ENCODE measurements around the gene PCSK4.
A peak's percentile ranks its signal among the peaks of the same experiment; 100 is the strongest.

The PCSK4 gene

DNA sequence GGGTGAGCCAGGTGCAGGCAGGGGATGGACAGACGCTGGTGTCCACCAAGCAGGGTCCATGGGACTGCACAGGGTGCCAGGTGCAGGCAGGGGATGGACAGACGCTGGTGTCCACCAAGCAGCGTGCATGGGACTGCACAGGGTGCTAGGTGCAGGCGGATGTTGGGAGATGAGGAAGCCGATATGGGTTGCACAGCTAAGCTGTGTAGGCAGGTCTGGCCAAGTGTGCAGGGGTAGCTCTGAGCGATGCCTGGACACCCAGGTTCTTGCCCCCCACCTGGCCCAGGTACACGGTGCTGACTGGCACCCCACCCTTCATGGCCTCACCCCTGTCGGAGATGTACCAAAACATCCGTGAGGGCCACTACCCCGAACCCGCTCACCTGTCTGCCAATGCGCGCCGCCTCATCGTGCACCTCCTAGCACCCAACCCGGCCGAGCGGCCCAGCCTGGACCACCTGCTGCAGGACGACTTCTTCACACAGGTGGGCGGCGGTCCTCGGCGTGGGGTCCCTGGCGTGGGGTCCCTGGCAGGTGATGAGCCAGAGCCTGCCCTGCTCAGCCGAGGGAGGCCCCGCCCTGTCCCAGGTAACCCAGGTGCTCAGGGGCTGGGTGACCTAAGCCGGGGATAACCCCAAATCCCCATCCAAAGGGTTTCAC, 37.6 kb upstream of the PCSK4 start:
- Histone ChIP-seq H3K9ac (ENCODE audit: low read length) (no peak overlapping the region), H3K4me1 (ENCODE audit: insufficient read depth, low read length) (no peaks in the 10 kb centered on the region), H3K36me3 (ENCODE audit: insufficient read depth, low read length) (no peaks in the 10 kb centered on the region), H3K27me3 (ENCODE audit: control insufficient read depth in 1 of 2, insufficient read depth in 2 of 2, low read length in 2 of 2) (peaks cover 20 to 55% of the 10 kb centered on the region in 2 donors), H3K4me3 (ENCODE audit: low read depth in 1 of 2, low read length in 2 of 2) (no peak overlapping the region), H3K27ac (ENCODE audit: low read depth, low read length) (no peak overlapping the region), H3K9me3 (ENCODE audit: low read length) (no peaks in the 10 kb centered on the region)

DNA sequence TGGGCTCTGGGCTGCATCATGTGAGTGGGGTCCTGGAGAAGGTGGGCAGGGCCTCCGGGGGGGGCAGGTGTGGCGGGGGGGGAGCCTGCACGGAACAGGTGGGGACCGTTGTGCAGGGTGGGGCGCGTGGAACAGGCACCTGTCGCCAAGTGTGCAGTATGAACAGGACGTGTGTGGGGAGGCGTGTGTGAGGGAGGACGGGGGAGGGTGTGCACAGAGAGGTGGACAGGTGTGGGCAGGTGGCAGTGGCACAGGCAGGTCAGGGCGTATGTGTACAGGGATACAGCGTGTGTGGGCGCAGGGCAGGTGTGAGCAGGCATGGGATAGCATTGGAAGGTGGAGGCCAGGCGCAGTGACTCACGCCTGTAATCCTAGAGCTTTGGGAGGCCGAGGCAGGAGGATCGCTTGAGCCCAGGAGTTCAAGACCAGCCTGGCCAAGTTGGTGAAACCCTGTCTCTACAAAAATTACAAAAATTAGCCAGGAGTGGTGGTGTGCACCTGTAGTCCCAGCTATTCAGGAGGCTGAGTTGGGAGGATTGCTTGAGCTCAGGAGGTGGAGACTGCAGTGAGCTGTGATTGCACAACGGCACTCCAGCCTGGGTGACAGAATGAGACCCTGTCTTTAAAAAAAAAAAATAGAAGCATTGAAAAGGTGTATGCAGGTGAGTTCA, 37.0 kb upstream of the PCSK4 start:
- Histone ChIP-seq H3K4me1 (ENCODE audit: insufficient read depth, low read length) (no peaks in the 10 kb centered on the region), H3K4me3 (ENCODE audit: low read depth in 1 of 2, low read length in 2 of 2) (no peak overlapping the region), H3K9me3 (ENCODE audit: low read length) (no peaks in the 10 kb centered on the region), H3K27me3 (ENCODE audit: control insufficient read depth in 1 of 2, insufficient read depth in 2 of 2, low read length in 2 of 2) (peaks cover 20 to 55% of the 10 kb centered on the region in 2 donors), H3K27ac (ENCODE audit: low read depth, low read length) (no peak overlapping the region), H3K36me3 (ENCODE audit: insufficient read depth, low read length) (no peaks in the 10 kb centered on the region), H3K9ac (ENCODE audit: low read length) (no peak overlapping the region)

- no peak overlapping the region for H3K9ac ChIP-seq (ENCODE audit: low read length)
- H3K9me3 ChIP-seq (ENCODE audit: low read length): no peaks in the 10 kb centered on the region
- H3K4me1 ChIP-seq (ENCODE audit: insufficient read depth, low read length): peaks cover 3% of the 10 kb centered on the region
- no peak overlapping the region for H3K4me3 ChIP-seq (ENCODE audit: low read depth in 1 of 2, low read length in 2 of 2)
- H3K27ac ChIP-seq (ENCODE audit: low read depth, low read length): no peak overlapping the region
- peaks cover 20 to 52% of the 10 kb centered on the region in 2 donors for H3K27me3 ChIP-seq (ENCODE audit: control insufficient read depth in 1 of 2, insufficient read depth in 2 of 2, low read length in 2 of 2)
- H3K36me3 ChIP-seq (ENCODE audit: insufficient read depth, low read length): no peaks in the 10 kb centered on the region
These were observed 36.1 kb upstream of the PCSK4 start for GRCh38 chr19:1526066-1526778.

GRCh38 chr19:1525343-1525742, 35.2 kb upstream of the PCSK4 start:
- H3K4me1 ChIP-seq (ENCODE audit: insufficient read depth, low read length): peaks cover 3% of the 10 kb centered on the region
- H3K9me3 ChIP-seq (ENCODE audit: low read length): no peaks in the 10 kb centered on the region
- H3K9ac ChIP-seq (ENCODE audit: low read length): no peak overlapping the region
- no peak overlapping the region for H3K4me3 ChIP-seq (ENCODE audit: low read depth in 1 of 2, low read length in 2 of 2)
- H3K27ac ChIP-seq (ENCODE audit: low read depth, low read length): no peak overlapping the region
- H3K27me3 ChIP-seq (ENCODE audit: control insufficient read depth in 1 of 2, insufficient read depth in 2 of 2, low read length in 2 of 2): peaks cover 20 to 52% of the 10 kb centered on the region in 2 donors
- no peaks in the 10 kb centered on the region for H3K36me3 ChIP-seq (ENCODE audit: insufficient read depth, low read length)

DNA sequence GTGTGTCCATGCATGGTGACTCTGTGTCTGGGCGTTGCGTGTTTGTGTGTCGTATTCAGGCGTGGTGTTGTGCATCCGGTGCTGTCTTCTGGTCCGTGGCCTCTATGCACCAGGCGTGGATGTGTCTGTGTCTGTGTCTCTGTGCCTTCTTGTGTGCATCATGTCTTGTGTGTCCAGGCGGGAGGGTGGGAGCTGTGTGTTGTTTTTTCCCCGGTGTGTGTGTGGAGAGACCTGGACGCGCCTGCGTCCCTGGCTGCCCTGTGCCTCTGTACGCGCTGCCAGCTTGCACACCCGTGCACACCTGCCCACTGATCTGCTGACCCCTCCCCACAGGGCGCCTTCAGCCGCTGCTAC, 34.8 kb upstream of the PCSK4 start:
- Histone ChIP-seq H3K9me3 (ENCODE audit: low read length) (no peaks in the 10 kb centered on the region), H3K4me3 (ENCODE audit: low read depth in 1 of 2, low read length in 2 of 2) (no peak overlapping the region), H3K36me3 (ENCODE audit: insufficient read depth, low read length) (no peaks in the 10 kb centered on the region), H3K27ac (ENCODE audit: low read depth, low read length) (no peak overlapping the region), H3K4me1 (ENCODE audit: insufficient read depth, low read length) (peaks cover 3% of the 10 kb centered on the region), H3K27me3 (ENCODE audit: control insufficient read depth in 1 of 2, insufficient read depth in 2 of 2, low read length in 2 of 2) (peaks cover 20 to 56% of the 10 kb centered on the region in 2 donors), H3K9ac (ENCODE audit: low read length) (no peak overlapping the region)

DNA sequence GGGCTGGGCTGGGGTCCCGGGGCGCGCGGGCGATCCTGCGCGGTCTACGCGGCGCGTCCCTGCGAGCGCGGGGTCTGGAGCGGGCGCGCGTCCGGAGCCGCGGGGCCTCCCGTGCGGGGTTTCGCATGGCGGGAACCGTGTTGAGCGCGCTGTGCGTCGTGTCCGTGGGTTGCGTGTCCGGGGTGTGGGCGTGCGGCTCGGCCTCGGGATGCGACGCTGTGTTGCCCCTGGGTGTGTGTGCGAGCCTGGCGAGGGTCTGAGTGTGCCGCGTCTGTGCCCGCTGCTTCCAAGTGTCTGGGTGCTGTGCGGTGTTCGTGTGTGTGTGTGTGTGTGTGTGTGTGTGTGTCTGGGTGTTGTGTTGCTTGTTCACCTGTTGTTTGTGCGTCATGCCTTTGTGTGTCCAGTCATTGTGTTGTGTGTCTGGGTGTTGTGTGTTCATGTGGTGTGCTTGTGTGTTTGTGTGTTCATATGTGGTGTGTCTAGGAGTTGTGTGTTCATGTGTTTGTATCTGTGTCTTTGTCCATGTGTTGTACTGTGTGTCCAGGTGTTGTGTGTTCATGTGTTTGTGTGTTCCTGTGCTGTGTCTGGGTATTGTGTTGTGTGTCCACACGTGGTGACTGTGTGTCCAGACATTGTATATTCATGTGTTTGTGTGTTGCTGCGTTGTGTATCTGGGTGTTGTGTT, 34.3 kb upstream of the PCSK4 start:
- Histone ChIP-seq H3K9me3 (ENCODE audit: low read length) (no peaks in the 10 kb centered on the region), H3K9ac (ENCODE audit: low read length) (no peak overlapping the region), H3K36me3 (ENCODE audit: insufficient read depth, low read length) (no peaks in the 10 kb centered on the region), H3K4me1 (ENCODE audit: insufficient read depth, low read length) (peaks cover 3% of the 10 kb centered on the region), H3K27ac (ENCODE audit: low read depth, low read length) (no peak overlapping the region), H3K4me3 (ENCODE audit: low read depth in 1 of 2, low read length in 2 of 2) (peak overlapping the region in 1 of 2 donors; percentile 20), H3K27me3 (ENCODE audit: control insufficient read depth in 1 of 2, insufficient read depth in 2 of 2, low read length in 2 of 2) (peaks cover 20 to 56% of the 10 kb centered on the region in 2 donors)

GRCh38 chr19:1523412-1524286, 33.5 kb upstream of the PCSK4 start, which contains the start of gene PLK5:
PLK5 (plus strand) TSS chr19:1524077; CDS start chr19:1526997, 2,920 bp downstream.
- Histone ChIP-seq H3K36me3 (ENCODE audit: insufficient read depth, low read length) (no peaks in the 10 kb centered on the region), H3K9me3 (ENCODE audit: low read length) (no peaks in the 10 kb centered on the region), H3K27me3 (ENCODE audit: control insufficient read depth in 1 of 2, insufficient read depth in 2 of 2, low read length in 2 of 2) (peaks cover 20 to 51% of the 10 kb centered on the region in 2 donors), H3K9ac (ENCODE audit: low read length) (no peak within 1 kb of the TSS), H3K4me3 (ENCODE audit: low read depth in 1 of 2, low read length in 2 of 2) (peak within 1 kb of the TSS in 1 of 2 donors; percentile 20), H3K27ac (ENCODE audit: low read depth, low read length) (no peak within 1 kb of the TSS), H3K4me1 (ENCODE audit: insufficient read depth, low read length) (peaks cover 3% of the 10 kb centered on the region)

DNA sequence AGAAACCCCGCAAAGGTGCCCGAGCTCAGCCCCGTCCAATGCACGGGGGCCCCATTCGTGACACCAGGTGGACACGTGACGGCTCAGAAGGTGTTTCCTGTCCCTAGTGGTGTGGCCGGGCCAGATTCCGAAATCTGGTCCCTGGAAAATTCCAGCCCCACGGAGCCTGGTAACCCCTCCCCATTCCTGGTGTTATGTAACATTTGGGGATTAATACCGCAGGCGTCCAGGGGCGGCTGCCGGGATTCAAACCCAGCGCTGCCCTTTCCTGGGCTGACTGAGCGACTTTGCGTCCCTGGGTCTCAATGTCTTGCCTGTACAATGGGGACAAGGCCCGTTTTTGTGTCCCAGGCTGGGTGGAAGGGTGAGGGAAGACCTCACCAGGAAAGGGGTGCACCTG, 32.7 kb upstream of the PCSK4 start:
- Histone ChIP-seq H3K4me3 (ENCODE audit: low read depth in 1 of 2, low read length in 2 of 2) (no peak overlapping the region), H3K27me3 (ENCODE audit: control insufficient read depth in 1 of 2, insufficient read depth in 2 of 2, low read length in 2 of 2) (peaks cover 20 to 49% of the 10 kb centered on the region in 2 donors), H3K4me1 (ENCODE audit: insufficient read depth, low read length) (peaks cover 3% of the 10 kb centered on the region), H3K36me3 (ENCODE audit: insufficient read depth, low read length) (no peaks in the 10 kb centered on the region), H3K9ac (ENCODE audit: low read length) (no peak overlapping the region), H3K27ac (ENCODE audit: low read depth, low read length) (no peak overlapping the region), H3K9me3 (ENCODE audit: low read length) (no peaks in the 10 kb centered on the region)

DNA sequence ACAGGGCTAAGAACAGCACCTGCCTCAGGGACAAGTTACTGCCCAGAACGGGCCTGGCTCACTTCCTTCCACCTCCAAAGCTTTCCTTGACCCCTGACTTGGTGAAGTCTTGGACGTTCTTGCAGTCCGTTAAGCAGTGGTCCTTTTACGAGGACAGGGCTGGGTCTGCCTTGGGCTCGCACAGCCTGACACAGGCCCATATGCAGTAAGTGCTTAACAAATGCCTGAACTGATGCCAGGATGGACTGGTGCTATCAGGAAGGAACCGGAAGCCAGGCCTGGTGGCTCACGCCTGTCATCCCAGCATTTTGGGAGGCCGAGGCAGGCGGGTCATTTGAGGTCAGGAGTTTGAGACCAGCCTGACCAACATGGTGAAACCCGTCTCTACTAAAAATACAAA, 31.9 kb upstream of the PCSK4 start:
- no peaks in the 10 kb centered on the region for H3K9me3 ChIP-seq (ENCODE audit: low read length)
- H3K4me3 ChIP-seq (ENCODE audit: low read depth in 1 of 2, low read length in 2 of 2): no peak overlapping the region
- H3K4me1 ChIP-seq (ENCODE audit: insufficient read depth, low read length): peaks cover 3% of the 10 kb centered on the region
- H3K36me3 ChIP-seq (ENCODE audit: insufficient read depth, low read length): no peaks in the 10 kb centered on the region
- peaks cover 20 to 44% of the 10 kb centered on the region in 2 donors for H3K27me3 ChIP-seq (ENCODE audit: control insufficient read depth in 1 of 2, insufficient read depth in 2 of 2, low read length in 2 of 2)
- H3K27ac ChIP-seq (ENCODE audit: low read depth, low read length): no peak overlapping the region
- no peak overlapping the region for H3K9ac ChIP-seq (ENCODE audit: low read length)

- H3K9ac ChIP-seq (ENCODE audit: low read length): no peak overlapping the region
- peaks cover 3% of the 10 kb centered on the region for H3K4me1 ChIP-seq (ENCODE audit: insufficient read depth, low read length)
- H3K9me3 ChIP-seq (ENCODE audit: low read length): no peaks in the 10 kb centered on the region
- H3K4me3 ChIP-seq (ENCODE audit: low read depth in 1 of 2, low read length in 2 of 2): no peak overlapping the region
- H3K27me3 ChIP-seq (ENCODE audit: control insufficient read depth in 1 of 2, insufficient read depth in 2 of 2, low read length in 2 of 2): peaks cover 20 to 39% of the 10 kb centered on the region in 2 donors
- H3K27ac ChIP-seq (ENCODE audit: low read depth, low read length): no peak overlapping the region
- no peaks in the 10 kb centered on the region for H3K36me3 ChIP-seq (ENCODE audit: insufficient read depth, low read length)
These were observed 31.5 kb upstream of the PCSK4 start for GRCh38 chr19:1521636-1522035.

All from muscle layer of colon (tissue), 2 donors.